ENCODE measurements around the gene TRMT1.
A peak's percentile ranks its signal among the peaks of the same experiment; 100 is the strongest.
"Not testable (repeated sequence)": the region's sequence is repeated elsewhere in the genome, so short reads cannot be mapped to it uniquely, and the experiment has no call there.

The TRMT1 gene

GRCh38 chr19:13150187-13150930 is 33.8 kb upstream of the TRMT1 start, which contains the start of the genes IER2 and STX10:
IER2 (plus strand) TSS chr19:13150411; CDS start chr19:13153187, 2,776 bp downstream.
STX10 (minus strand) TSS chr19:13150375; CDS start chr19:13150173, 202 bp downstream.
- DNase-seq (ENCODE audit: low read depth): peak; percentile 90

GRCh38 chr19:13149628-13150186 is 33.2 kb upstream of the TRMT1 start:
- DNase-seq (ENCODE audit: low read depth): no peak

- not testable (repeated sequence) for DNase-seq (ENCODE audit: low read depth)
Measured at GRCh38 chr19:13149173-13149627, 32.7 kb upstream of the TRMT1 start.

- DNase-seq (ENCODE audit: low read depth): no peak
Measured at GRCh38 chr19:13146763-13147563, 30.4 kb upstream of the TRMT1 start.

- DNase-seq (ENCODE audit: low read depth): no peak
Measured at GRCh38 chr19:13139633-13140311, 23.2 kb upstream of the TRMT1 start.

GRCh38 chr19:13138916-13139198 is 22.3 kb upstream of the TRMT1 start:
- DNase-seq (ENCODE audit: low read depth): no peak

GRCh38 chr19:13138171-13138915 is 21.8 kb upstream of the TRMT1 start:
- no peak for DNase-seq (ENCODE audit: low read depth)

GRCh38 chr19:13137290-13137794 is 20.8 kb upstream of the TRMT1 start:
- no peak for DNase-seq (ENCODE audit: low read depth)

- no peak for DNase-seq (ENCODE audit: low read depth)
Measured at GRCh38 chr19:13135068-13136062, 18.8 kb upstream of the TRMT1 start.

GRCh38 chr19:13134626-13135025 is 18.1 kb upstream of the TRMT1 start:
- DNase-seq (ENCODE audit: low read depth): no peak

GRCh38 chr19:13133241-13133870 is 16.8 kb upstream of the TRMT1 start:
- no peak for DNase-seq (ENCODE audit: low read depth)

- DNase-seq (ENCODE audit: low read depth): peak; percentile 65
Measured at GRCh38 chr19:13132471-13133180, 16.1 kb upstream of the TRMT1 start.

- DNase-seq (ENCODE audit: low read depth): no peak
Measured at GRCh38 chr19:13130886-13131490, 14.4 kb upstream of the TRMT1 start.

- no peak for DNase-seq (ENCODE audit: low read depth)
Measured at GRCh38 chr19:13129384-13129783, 12.8 kb upstream of the TRMT1 start.

- no peak for DNase-seq (ENCODE audit: low read depth)
Measured at GRCh38 chr19:13128583-13128982, 12.0 kb upstream of the TRMT1 start.

GRCh38 chr19:13127811-13128575 is 11.5 kb upstream of the TRMT1 start:
- no peak for DNase-seq (ENCODE audit: low read depth)

GRCh38 chr19:13127051-13127450 is 10.5 kb upstream of the TRMT1 start:
- DNase-seq (ENCODE audit: low read depth): no peak

Measured in activated T-cell treated with anti-CD3 and anti-CD28 coated beads for 48 hours (primary cell).